Osteocyte (in vitro differentiated cells): Measurements from ENCODE around the gene KDM2B. TPM values are rescaled to one million over a fixed set of nuclear protein-coding genes. Genes with fewer than 3 reads are reported as not detected.

Experiments used
- DNase-seq: peaks from one replicate; pipeline ENCODE4 v3.0.0; 2021; ENCODE audit warnings: mixed read lengths; ENCODE audit not compliant: unreplicated experiment; ENCODE audit errors: extremely low spot score
- H3K27ac Mint-ChIP-seq: one replicate; pipeline ENCODE4 v1.8.0; 2021; ENCODE audit warnings: mild to moderate bottlenecking, mixed read lengths; ENCODE audit not compliant: unreplicated experiment
- H3K27me3 Mint-ChIP-seq: one replicate; pipeline ENCODE4 v1.8.0; 2021; ENCODE audit warnings: mixed read lengths; ENCODE audit not compliant: unreplicated experiment
- H3K36me3 Mint-ChIP-seq: one replicate; pipeline ENCODE4 v1.8.0; 2021; ENCODE audit warnings: mixed read lengths; ENCODE audit not compliant: unreplicated experiment
- H3K4me1 Mint-ChIP-seq: one replicate; pipeline ENCODE4 v1.8.0; 2021; ENCODE audit warnings: mixed read lengths; ENCODE audit not compliant: unreplicated experiment
- H3K4me3 Mint-ChIP-seq: one replicate; pipeline ENCODE4 v1.8.0; 2021; ENCODE audit warnings: mild to moderate bottlenecking, moderate library complexity, mixed read lengths; ENCODE audit not compliant: unreplicated experiment
- H3K9me3 Mint-ChIP-seq: one replicate; pipeline ENCODE4 v1.8.0; 2021; ENCODE audit warnings: mixed read lengths; ENCODE audit not compliant: unreplicated experiment
- CTCF ChIP-seq: fragments of 200-600 bp; sonication (generic); IDR thresholded peaks from 2 replicates; pipeline ENCODE4 v1.5.0; 2021; ENCODE audit warnings: antibody characterized with exemption, mild to moderate bottlenecking, moderate library complexity
- total RNA-seq: library from RNA; stranded (reverse); gene quantifications from 2 replicates; pipeline ENCODE4 v1.2.1, GENCODE V29; 2021

KDM2B gene
- total RNA-seq, 1 donor from 2014 or later, result 31.9 TPM

GRCh38 chr12:121467638-121468498 is 113.0 kb downstream of the KDM2B start:
- Mint-ChIP-seq H3K9me3 (no peaks in the 10 kb centered on the region), H3K4me1 (peaks cover 14% of the 10 kb centered on the region), H3K4me3 (peak overlapping the region; percentile 35), H3K27me3 (no peaks in the 10 kb centered on the region), H3K36me3 (no peaks in the 10 kb centered on the region), H3K27ac (no peak overlapping the region)
- DNase-seq, result no peak
- no peak for TF ChIP-seq CTCF

DNA sequence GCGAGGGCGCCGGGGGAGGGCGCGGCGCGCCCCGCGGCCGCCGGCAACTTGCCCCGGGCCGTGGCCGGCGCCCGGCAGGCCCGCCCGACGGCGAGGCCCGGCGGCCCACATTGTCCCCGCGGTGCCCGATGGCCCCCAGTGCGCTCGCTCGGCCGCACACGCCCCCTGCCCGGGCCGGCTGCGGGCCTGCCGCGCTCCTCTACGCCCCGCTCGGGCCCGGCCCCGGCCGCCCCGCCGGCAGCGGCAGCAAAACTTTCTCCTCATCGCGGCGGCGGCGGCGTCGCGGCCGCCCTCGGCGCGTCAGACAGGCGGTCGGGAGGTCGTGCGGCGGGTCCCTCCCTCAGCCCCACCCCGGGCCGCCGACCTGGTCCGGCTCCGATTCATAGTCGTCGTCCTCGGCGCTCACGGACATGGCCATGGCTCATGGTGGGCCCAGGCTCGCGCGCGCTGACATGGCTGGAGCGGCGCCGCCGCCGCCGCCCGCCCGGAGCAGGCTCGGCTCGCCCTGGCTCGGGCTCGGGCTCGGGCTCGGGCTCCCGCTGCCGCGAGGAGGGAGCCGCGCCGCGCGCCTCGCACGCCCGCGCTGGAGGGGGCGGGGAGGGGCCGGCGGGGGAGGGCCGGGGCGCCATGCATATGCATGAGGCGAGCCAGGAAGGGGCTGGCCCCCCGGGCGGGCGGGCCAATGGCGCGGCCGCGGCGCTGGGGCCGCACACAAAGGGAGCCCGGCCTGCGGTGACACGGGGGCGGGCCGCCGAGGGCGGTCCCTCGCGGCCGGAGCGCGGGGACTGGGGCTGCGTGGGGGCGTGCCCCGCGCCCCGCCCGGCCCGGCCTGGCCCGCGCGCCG is 113.8 kb downstream of the KDM2B start:
- peak overlapping the region; percentile 40 for H3K4me3 Mint-ChIP-seq
- TF ChIP-seq CTCF, result no peak
- H3K36me3 Mint-ChIP-seq, result no peaks in the 10 kb centered on the region
- H3K4me1 Mint-ChIP-seq, result peaks cover 14% of the 10 kb centered on the region
- peak; percentile 96 for DNase-seq
- no peak overlapping the region for H3K27ac Mint-ChIP-seq
- H3K27me3 Mint-ChIP-seq, result no peaks in the 10 kb centered on the region
- H3K9me3 Mint-ChIP-seq, result no peaks in the 10 kb centered on the region

DNA sequence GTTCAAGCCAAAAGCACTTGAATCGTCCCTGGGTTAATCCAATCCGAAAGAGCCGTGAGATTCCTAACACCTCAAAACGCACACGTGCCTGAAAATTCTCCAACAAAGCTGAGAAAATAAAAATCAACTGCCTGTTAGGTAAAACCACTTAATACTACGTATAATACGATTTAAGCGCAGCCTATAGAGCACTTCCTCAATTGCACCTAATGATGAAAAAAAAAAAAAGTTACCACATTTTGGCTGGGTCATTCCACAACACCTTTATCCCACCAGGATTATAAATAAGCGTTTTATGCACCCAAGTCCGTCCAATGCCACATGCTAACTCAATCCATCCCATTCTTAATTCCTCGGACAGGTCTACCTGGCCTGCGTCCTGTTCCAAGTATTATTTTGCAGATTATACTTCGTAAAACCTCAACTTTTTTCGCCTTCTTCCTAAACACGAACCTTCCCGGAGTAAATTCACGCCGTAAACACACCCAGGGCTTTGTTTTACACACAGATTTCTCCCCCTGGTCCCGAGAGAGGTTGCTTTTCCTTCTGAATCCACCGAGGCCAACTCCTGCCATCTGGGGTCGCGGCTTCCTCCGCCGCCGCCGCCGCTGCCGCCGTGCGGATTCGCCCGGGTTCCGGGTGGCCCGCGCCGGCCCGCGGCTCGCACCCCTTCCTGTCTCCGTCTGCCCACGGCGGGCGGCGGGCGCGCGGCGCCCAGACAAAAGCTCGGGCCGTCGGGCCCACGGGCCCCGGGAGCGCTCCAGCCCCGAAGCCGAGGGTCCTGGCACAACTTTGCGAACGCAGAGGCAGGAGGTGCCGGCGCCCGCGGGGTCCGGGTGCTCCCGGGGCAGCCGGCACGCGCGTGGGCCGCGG is 114.7 kb downstream of the KDM2B start:
- no peaks in the 10 kb centered on the region for H3K9me3 Mint-ChIP-seq
- H3K4me1 Mint-ChIP-seq, result peaks cover 14% of the 10 kb centered on the region
- H3K27ac Mint-ChIP-seq, result peak overlapping the region; percentile 78
- no peak for TF ChIP-seq CTCF
- H3K27me3 Mint-ChIP-seq, result no peaks in the 10 kb centered on the region
- H3K36me3 Mint-ChIP-seq, result no peaks in the 10 kb centered on the region
- DNase-seq, result no peak
- H3K4me3 Mint-ChIP-seq, result peak overlapping the region; percentile 89

GRCh38 chr12:121464331-121464730 is 116.5 kb downstream of the KDM2B start:
- H3K27me3 Mint-ChIP-seq, result no peaks in the 10 kb centered on the region
- H3K27ac Mint-ChIP-seq, result no peak overlapping the region
- no peaks in the 10 kb centered on the region for H3K9me3 Mint-ChIP-seq
- H3K4me1 Mint-ChIP-seq, result peaks cover 14% of the 10 kb centered on the region
- no peak overlapping the region for H3K4me3 Mint-ChIP-seq
- H3K36me3 Mint-ChIP-seq, result peaks cover 1% of the 10 kb centered on the region
- TF ChIP-seq CTCF, result no peak
- DNase-seq, result no peak
